GM18951 (cell line): ENCODE measurements around the gene DSE.

Source experiments
- POLR2A ChIP-seq: IDR thresholded peaks from 4 replicates; pipeline ENCODE4 v1.6.1; 2011; ENCODE audit warnings: mild to moderate bottlenecking; ENCODE audit not compliant: insufficient read length, insufficient read depth; ENCODE audit errors: extremely low read depth
- in situ Hi-C: fragments of 300-500 bp; cut with MboI; formaldehyde crosslinking; loops from one replicate; pipeline ENCODE4 v1.12.0; 2022; ENCODE audit warnings: low sequenced_read_pairs, mixed read lengths, inconsistent platforms; ENCODE audit not compliant: unreplicated experiment

The DSE gene

DNA sequence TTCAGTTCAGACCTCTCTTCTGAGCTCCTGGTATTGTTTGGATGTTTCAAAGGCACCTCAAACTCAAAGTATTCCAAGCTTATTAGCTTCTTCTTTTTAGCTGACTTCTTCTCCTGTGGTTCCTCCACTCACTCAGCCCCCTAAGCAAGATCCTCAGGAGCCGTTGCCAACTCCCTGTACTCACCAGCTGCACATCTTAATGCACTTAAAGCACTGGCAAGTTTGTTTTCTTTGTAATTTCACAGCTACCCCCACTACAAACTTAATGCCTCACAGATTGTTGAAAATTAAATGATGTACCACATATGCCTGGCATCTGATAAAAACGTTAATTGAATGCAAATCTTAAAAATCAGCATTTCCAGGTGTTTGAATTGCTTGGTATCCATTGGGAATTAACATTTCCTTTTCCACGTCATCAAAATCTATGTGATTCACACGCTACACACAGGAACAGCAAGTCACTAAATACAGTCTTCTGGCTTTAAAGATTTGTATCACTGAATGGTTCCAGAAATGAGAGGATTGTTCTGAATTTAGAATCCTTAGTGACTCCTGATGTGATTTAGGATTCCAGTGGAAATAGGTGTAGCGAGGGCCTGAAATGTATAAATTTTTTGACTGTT lies 114.9 kb downstream of the DSE start:
- in situ Hi-C loops: no loop called here
- TF ChIP-seq POLR2A: no peak

- no peak for TF ChIP-seq POLR2A
- in situ Hi-C loops: no loop called here
Observed at GRCh38 chr6:116491610-116492330, 121.0 kb downstream of the DSE start.

DNA sequence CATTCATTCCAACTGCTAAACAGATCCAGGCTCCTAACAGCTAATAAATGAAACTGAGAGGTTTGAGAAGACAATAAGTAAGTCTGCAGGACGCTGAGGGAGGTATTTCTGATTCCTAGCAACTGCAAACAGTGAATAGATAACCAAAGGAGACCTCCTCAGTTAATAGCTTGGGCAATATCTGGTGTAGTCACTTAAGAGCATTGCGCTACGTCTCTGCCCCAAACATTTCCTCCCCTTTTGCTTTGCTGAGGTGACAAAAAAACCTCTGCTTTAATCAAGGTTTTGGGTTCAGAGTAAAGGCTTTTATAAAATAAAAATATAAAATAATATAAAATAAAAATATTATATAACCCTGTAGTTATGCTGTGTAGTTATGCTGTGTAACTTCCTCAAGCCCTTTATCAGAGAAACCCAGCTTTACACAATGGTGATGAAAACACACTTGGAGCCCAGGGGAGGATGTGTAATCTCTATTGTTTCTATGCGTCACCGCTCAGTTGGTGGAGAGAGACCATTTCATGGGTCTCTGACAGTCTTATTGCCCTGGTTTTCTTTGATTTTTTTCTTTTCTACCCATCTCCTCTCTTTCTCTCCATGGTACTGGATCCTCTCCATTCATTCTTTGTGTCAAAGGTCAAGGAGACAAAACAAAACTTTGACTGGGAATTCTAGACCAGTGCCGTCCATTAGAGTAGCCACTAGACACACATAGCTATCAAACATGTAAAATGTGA lies 121.8 kb downstream of the DSE start:
- in situ Hi-C loops: no loop called here
- no peak for TF ChIP-seq POLR2A
